GM12865 (cell line): ENCODE results near the gene PKMYT1.

ENCODE experiments used
- DNase-seq: peaks from one replicate; pipeline ENCODE4 v3.0.0; 2010; ENCODE audit warnings: low read depth
- H3K4me3 ChIP-seq: 2 replicates; pipeline ENCODE4 v1.5.1; 2011; ENCODE audit warnings: mild to moderate bottlenecking, low read depth, low read length, control low read depth
- CTCF ChIP-seq: IDR thresholded peaks from 2 replicates; pipeline ENCODE4 v1.5.1; 2011; ENCODE audit warnings: low read length, control low read depth, low read depth, inconsistent platforms; ENCODE audit not compliant: insufficient read depth; ENCODE audit errors: missing control alignments

PKMYT1 gene

GRCh38 chr16:3012246-3012645, 32.0 kb upstream of the PKMYT1 start:
- no peak overlapping the region for H3K4me3 ChIP-seq
- no peak for DNase-seq
- no peak for TF ChIP-seq CTCF

GRCh38 chr16:3010510-3010909, 30.3 kb upstream of the PKMYT1 start:
- TF ChIP-seq CTCF, result no peak
- no peak for DNase-seq
- H3K4me3 ChIP-seq, result no peak overlapping the region

- no peak for TF ChIP-seq CTCF
- no peak for DNase-seq
- H3K4me3 ChIP-seq, result no peak overlapping the region
Measured at GRCh38 chr16:3009568-3010390, 29.5 kb upstream of the PKMYT1 start.

GRCh38 chr16:3008690-3009037, 28.4 kb upstream of the PKMYT1 start:
- no peak overlapping the region for H3K4me3 ChIP-seq
- TF ChIP-seq CTCF, result no peak
- no peak for DNase-seq

GRCh38 chr16:3007957-3008689, 27.9 kb upstream of the PKMYT1 start:
- no peak overlapping the region for H3K4me3 ChIP-seq

More at GRCh38 chr16:3007957-3008689, 27.9 kb upstream of the PKMYT1 start:
- DNase-seq, result no peak
- TF ChIP-seq CTCF, result no peak
